GM23338 (cell line): ENCODE data around the gene AIFM2. TPM values are rescaled to one million over a fixed set of nuclear protein-coding genes. Genes with fewer than 3 reads are reported as not detected.

ENCODE experiments used
- ATAC-seq: fragments of 200-7000 bp; cut with Tn5 transposase; 3 replicates; pipeline ENCODE4 v1.9.1; 2020
- DNase-seq: peaks from one replicate; pipeline ENCODE4 v3.0.0-alpha.2; 2015; ENCODE audit warnings: low spot score
- H2AFZ ChIP-seq: fragments of 200-600 bp; sonication (generic); 2 replicates; pipeline ENCODE4 v1.8.0; 2016; ENCODE audit warnings: antibody characterized with exemption, mild to moderate bottlenecking, moderate library complexity
- H3F3A ChIP-seq: fragments of 200-600 bp; sonication (generic); replicated peaks from 2 replicates; pipeline ENCODE4 v1.8.0; 2017; ENCODE audit warnings: antibody characterized with exemption, mixed run types, low read depth
- H3K27ac ChIP-seq: fragments of 200-600 bp; sonication (generic); 2 replicates; pipeline ENCODE4 v1.6.1; 2016; ENCODE audit warnings: low read depth
- H3K27me3 ChIP-seq: fragments of 200-600 bp; sonication (generic); 2 replicates; pipeline ENCODE4 v1.8.0; 2016; ENCODE audit warnings: mild to moderate bottlenecking, mixed run types, moderate library complexity; ENCODE audit not compliant: insufficient read depth
- H3K36me3 ChIP-seq: fragments of 200-600 bp; sonication (generic); 2 replicates; pipeline ENCODE4 v1.8.0; 2016; ENCODE audit warnings: mild to moderate bottlenecking; ENCODE audit not compliant: insufficient read depth
- H3K4me1 ChIP-seq: fragments of 200-600 bp; sonication (generic); 2 replicates; pipeline ENCODE4 v1.8.0; 2016; ENCODE audit warnings: mild to moderate bottlenecking, moderate library complexity; ENCODE audit not compliant: insufficient read depth
- H3K4me2 ChIP-seq: fragments of 200-600 bp; sonication (generic); 2 replicates; pipeline ENCODE4 v1.7.1; 2017; ENCODE audit warnings: mixed run types
- H3K4me3 ChIP-seq: fragments of 200-600 bp; sonication (generic); 2 replicates; pipeline ENCODE4 v1.6.1; 2016; ENCODE audit warnings: mixed run types
- H3K79me2 ChIP-seq: fragments of 200-600 bp; sonication (generic); replicated peaks from 2 replicates; pipeline ENCODE4 v1.8.0; 2017; ENCODE audit warnings: mild to moderate bottlenecking; ENCODE audit not compliant: insufficient read depth
- H3K9me2 ChIP-seq: fragments of 200-600 bp; sonication (generic); 2 replicates; pipeline ENCODE4 v1.8.0; 2017; ENCODE audit not compliant: insufficient read depth
- H4K20me1 ChIP-seq: fragments of 200-600 bp; sonication (generic); replicated peaks from 2 replicates; pipeline ENCODE4 v1.8.0; 2017; ENCODE audit warnings: mild to moderate bottlenecking; ENCODE audit not compliant: insufficient read depth
- H3K27ac Mint-ChIP-seq: 2 replicates; pipeline ENCODE4 v1.8.0; 2020; ENCODE audit warnings: inconsistent platforms, mild to moderate bottlenecking, moderate library complexity, mixed read lengths
- H3K27me3 Mint-ChIP-seq: 3 replicates; pipeline ENCODE4 v1.8.0; 2022; ENCODE audit warnings: low read depth, mild to moderate bottlenecking, moderate library complexity, mixed read lengths, inconsistent platforms; ENCODE audit not compliant: insufficient read depth, poor library complexity
- H3K36me3 Mint-ChIP-seq: 3 replicates; pipeline ENCODE4 v1.8.0; 2021; ENCODE audit warnings: low read depth, mild to moderate bottlenecking, inconsistent platforms, moderate library complexity, mixed read lengths
- H3K4me1 Mint-ChIP-seq: 3 replicates; pipeline ENCODE4 v1.8.0; 2020; ENCODE audit warnings: mild to moderate bottlenecking, inconsistent platforms, mixed read lengths
- H3K4me3 Mint-ChIP-seq: 3 replicates; pipeline ENCODE4 v1.8.0; 2021; ENCODE audit warnings: moderate library complexity, mild to moderate bottlenecking, inconsistent platforms, mixed read lengths
- H3K9me3 Mint-ChIP-seq: 3 replicates; pipeline ENCODE4 v1.8.0; 2020; ENCODE audit warnings: moderate library complexity, mild to moderate bottlenecking, inconsistent platforms, mixed read lengths
- CREB1 ChIP-seq: fragments of 250-450 bp; sonication (Bioruptor Pico); IDR thresholded peaks from 2 replicates; pipeline ENCODE4 v1.5.0; 2020; ENCODE audit warnings: low read depth, mild to moderate bottlenecking, moderate library complexity
- EZH2phosphoT487 ChIP-seq: fragments of 200-600 bp; sonication (generic); IDR thresholded peaks from one replicate; pipeline ENCODE4 v1.8.1; 2018; ENCODE audit warnings: antibody characterized with exemption; ENCODE audit not compliant: unreplicated experiment
- JUNB ChIP-seq: IDR thresholded peaks from one replicate; pipeline ENCODE4 v1.6.1; 2016; ENCODE audit warnings: antibody characterized with exemption; ENCODE audit not compliant: unreplicated experiment
- NANOG ChIP-seq: IDR thresholded peaks from 2 replicates; pipeline ENCODE4 v1.6.1; 2016; ENCODE audit warnings: antibody characterized with exemption, borderline replicate concordance
- STAT1 ChIP-seq: IDR thresholded peaks from one replicate; pipeline ENCODE4 v1.6.1; 2016; ENCODE audit warnings: antibody characterized with exemption; ENCODE audit not compliant: unreplicated experiment
- ZNF114 ChIP-seq: fragments of 250-450 bp; sonication (Bioruptor Pico); IDR thresholded peaks from 2 replicates; pipeline ENCODE4 v1.5.0; 2020; ENCODE audit warnings: mild to moderate bottlenecking, moderate library complexity
- ZNF331 ChIP-seq: fragments of 250-450 bp; sonication (Bioruptor Pico); IDR thresholded peaks from 2 replicates; pipeline ENCODE4 v1.5.0; 2020; ENCODE audit warnings: low read depth, mild to moderate bottlenecking, moderate library complexity
- polyA plus RNA-seq: library from polyadenylated mRNA; unstranded; fragments of >200 nt; fragmentation: Nextera tagmentation; extraction: Ambion mirVana; gene quantifications from 2 replicates; pipeline ENCODE4 v1.2.1, GENCODE V29; 2016
- total RNA-seq: library from RNA; depleted of rRNA; stranded (reverse); fragments of >200 nt; shearing (Covaris generic); gene quantifications from 2 replicates; pipeline ENCODE4 v1.2.3, GENCODE V29; 2014
- TF ChIP-seq, protein P1 (sequence below), 2 experiments: fragments of 200-600 bp in 1 of 2; sonication (generic) in 1 of 2; conservative IDR thresholded peaks; 2 replicates each; pipeline versions ENCODE4 v1.5.1 to v1.6.1; 2016 to 2017; ENCODE audit warnings: antibody characterized with exemption in 2 of 2, low read depth in 2 of 2, mild to moderate bottlenecking in 2 of 2, moderate library complexity in 1 of 2
- TF ChIP-seq, protein P2 (sequence below): IDR thresholded peaks from 2 replicates; pipeline ENCODE4 v1.6.1; 2016; ENCODE audit warnings: antibody characterized with exemption
- TF ChIP-seq, protein P3 (sequence below): fragments of 250-450 bp; sonication (Bioruptor Pico); IDR thresholded peaks from 2 replicates; pipeline ENCODE4 v1.5.0; 2020; ENCODE audit warnings: mild to moderate bottlenecking, moderate library complexity

The AIFM2 gene
- total and polyA plus RNA-seq, 2 experiments from 2014 or later: 3.2 to 3.6 TPM

DNA sequence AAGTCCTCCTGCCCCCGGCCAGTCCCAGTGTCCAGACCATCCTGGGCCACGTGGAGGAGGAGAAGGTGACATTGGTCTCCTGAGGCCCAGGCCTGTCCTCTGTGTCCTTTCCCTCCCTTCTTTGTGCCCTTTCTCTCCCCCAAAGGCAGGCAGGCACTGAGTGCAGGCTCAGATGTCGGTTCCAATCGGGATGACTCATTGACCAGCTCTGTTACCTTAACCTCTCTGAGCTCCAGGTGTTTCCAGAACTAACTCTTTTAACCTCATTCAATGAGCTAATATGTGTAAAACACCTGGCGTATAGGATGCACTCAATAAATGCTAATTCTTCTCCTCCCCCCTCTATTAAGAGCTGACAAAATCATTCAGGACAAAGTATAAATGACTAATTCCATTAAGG, 54.3 kb downstream of the AIFM2 start (continued):
- TF ChIP-seq, protein P1, sequence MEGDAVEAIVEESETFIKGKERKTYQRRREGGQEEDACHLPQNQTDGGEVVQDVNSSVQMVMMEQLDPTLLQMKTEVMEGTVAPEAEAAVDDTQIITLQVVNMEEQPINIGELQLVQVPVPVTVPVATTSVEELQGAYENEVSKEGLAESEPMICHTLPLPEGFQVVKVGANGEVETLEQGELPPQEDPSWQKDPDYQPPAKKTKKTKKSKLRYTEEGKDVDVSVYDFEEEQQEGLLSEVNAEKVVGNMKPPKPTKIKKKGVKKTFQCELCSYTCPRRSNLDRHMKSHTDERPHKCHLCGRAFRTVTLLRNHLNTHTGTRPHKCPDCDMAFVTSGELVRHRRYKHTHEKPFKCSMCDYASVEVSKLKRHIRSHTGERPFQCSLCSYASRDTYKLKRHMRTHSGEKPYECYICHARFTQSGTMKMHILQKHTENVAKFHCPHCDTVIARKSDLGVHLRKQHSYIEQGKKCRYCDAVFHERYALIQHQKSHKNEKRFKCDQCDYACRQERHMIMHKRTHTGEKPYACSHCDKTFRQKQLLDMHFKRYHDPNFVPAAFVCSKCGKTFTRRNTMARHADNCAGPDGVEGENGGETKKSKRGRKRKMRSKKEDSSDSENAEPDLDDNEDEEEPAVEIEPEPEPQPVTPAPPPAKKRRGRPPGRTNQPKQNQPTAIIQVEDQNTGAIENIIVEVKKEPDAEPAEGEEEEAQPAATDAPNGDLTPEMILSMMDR (conservative IDR thresholded peaks at IDR 0.05; ENCODE audit: low read depth in 2 of 2): no peak
- TF ChIP-seq CREB1: no peak
- no peak for TF ChIP-seq STAT1
- TF ChIP-seq, protein P2, sequence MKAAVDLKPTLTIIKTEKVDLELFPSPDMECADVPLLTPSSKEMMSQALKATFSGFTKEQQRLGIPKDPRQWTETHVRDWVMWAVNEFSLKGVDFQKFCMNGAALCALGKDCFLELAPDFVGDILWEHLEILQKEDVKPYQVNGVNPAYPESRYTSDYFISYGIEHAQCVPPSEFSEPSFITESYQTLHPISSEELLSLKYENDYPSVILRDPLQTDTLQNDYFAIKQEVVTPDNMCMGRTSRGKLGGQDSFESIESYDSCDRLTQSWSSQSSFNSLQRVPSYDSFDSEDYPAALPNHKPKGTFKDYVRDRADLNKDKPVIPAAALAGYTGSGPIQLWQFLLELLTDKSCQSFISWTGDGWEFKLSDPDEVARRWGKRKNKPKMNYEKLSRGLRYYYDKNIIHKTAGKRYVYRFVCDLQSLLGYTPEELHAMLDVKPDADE: no peak
- no peak for TF ChIP-seq EZH2phosphoT487

GRCh38 chr10:70074971-70075370, 57.7 kb downstream of the AIFM2 start:
- no peak overlapping the region for H3K4me3 Mint-ChIP-seq
- no peaks in the 10 kb centered on the region for H3K79me2 ChIP-seq
- H3K4me1 ChIP-seq: peaks cover 11% of the 10 kb centered on the region; the same call in 1 of the 2 replicates
- DNase-seq (no peak), ATAC-seq (no peak)
- TF ChIP-seq JUNB: no peak
- TF ChIP-seq ZNF114 (CRISPR knock-in tag): no peak
- TF ChIP-seq, protein P3, sequence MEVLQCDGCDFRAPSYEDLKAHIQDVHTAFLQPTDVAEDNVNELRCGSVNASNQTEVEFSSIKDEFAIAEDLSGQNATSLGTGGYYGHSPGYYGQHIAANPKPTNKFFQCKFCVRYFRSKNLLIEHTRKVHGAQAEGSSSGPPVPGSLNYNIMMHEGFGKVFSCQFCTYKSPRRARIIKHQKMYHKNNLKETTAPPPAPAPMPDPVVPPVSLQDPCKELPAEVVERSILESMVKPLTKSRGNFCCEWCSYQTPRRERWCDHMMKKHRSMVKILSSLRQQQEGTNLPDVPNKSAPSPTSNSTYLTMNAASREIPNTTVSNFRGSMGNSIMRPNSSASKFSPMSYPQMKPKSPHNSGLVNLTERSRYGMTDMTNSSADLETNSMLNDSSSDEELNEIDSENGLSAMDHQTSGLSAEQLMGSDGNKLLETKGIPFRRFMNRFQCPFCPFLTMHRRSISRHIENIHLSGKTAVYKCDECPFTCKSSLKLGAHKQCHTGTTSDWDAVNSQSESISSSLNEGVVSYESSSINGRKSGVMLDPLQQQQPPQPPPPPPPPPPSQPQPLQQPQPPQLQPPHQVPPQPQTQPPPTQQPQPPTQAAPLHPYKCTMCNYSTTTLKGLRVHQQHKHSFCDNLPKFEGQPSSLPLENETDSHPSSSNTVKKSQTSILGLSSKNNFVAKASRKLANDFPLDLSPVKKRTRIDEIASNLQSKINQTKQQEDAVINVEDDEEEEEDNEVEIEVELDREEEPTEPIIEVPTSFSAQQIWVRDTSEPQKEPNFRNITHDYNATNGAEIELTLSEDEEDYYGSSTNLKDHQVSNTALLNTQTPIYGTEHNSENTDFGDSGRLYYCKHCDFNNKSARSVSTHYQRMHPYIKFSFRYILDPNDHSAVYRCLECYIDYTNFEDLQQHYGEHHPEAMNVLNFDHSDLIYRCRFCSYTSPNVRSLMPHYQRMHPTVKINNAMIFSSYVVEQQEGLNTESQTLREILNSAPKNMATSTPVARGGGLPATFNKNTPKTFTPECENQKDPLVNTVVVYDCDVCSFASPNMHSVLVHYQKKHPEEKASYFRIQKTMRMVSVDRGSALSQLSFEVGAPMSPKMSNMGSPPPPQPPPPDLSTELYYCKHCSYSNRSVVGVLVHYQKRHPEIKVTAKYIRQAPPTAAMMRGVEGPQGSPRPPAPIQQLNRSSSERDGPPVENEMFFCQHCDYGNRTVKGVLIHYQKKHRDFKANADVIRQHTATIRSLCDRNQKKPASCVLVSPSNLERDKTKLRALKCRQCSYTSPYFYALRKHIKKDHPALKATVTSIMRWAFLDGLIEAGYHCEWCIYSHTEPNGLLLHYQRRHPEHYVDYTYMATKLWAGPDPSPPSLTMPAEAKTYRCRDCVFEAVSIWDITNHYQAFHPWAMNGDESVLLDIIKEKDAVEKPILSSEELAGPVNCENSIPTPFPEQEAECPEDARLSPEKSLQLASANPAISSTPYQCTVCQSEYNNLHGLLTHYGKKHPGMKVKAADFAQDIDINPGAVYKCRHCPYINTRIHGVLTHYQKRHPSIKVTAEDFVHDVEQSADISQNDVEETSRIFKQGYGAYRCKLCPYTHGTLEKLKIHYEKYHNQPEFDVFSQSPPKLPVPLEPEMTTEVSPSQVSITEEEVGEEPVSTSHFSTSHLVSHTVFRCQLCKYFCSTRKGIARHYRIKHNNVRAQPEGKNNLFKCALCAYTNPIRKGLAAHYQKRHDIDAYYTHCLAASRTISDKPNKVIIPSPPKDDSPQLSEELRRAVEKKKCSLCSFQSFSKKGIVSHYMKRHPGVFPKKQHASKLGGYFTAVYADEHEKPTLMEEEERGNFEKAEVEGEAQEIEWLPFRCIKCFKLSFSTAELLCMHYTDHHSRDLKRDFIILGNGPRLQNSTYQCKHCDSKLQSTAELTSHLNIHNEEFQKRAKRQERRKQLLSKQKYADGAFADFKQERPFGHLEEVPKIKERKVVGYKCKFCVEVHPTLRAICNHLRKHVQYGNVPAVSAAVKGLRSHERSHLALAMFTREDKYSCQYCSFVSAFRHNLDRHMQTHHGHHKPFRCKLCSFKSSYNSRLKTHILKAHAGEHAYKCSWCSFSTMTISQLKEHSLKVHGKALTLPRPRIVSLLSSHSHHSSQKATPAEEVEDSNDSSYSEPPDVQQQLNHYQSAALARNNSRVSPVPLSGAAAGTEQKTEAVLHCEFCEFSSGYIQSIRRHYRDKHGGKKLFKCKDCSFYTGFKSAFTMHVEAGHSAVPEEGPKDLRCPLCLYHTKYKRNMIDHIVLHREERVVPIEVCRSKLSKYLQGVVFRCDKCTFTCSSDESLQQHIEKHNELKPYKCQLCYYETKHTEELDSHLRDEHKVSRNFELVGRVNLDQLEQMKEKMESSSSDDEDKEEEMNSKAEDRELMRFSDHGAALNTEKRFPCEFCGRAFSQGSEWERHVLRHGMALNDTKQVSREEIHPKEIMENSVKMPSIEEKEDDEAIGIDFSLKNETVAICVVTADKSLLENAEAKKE (CRISPR knock-in tag): no peak
- TF ChIP-seq EZH2phosphoT487: no peak
- no peak for TF ChIP-seq NANOG
- TF ChIP-seq, protein P2: no peak
- TF ChIP-seq, protein P1 (conservative IDR thresholded peaks at IDR 0.05; ENCODE audit: low read depth in 2 of 2): no peak
- TF ChIP-seq STAT1: no peak
- no peak for TF ChIP-seq ZNF331 (CRISPR knock-in tag)
- 0 out of 3 replicates have a peak, but pooled peaks cover 4% of the 10 kb centered on the region for H3K36me3 Mint-ChIP-seq
- no peak overlapping the region for H3K4me3 ChIP-seq
- H3K36me3 ChIP-seq: no peaks in the 10 kb centered on the region
- H2AFZ ChIP-seq: no peak overlapping the region
- no peaks in the 10 kb centered on the region for H3K27me3 ChIP-seq
- H3K27ac Mint-ChIP-seq: no peak overlapping the region
- no peaks in the 10 kb centered on the region for H3K9me3 Mint-ChIP-seq
- no peaks in the 10 kb centered on the region for H3F3A ChIP-seq
- no peaks in the 10 kb centered on the region; the same call in 1 of the 2 replicates for H4K20me1 ChIP-seq
- no peaks in the 10 kb centered on the region for H3K27me3 Mint-ChIP-seq
- peaks cover 19% of the 10 kb centered on the region for H3K4me1 Mint-ChIP-seq
- H3K4me2 ChIP-seq: no peak overlapping the region
- H3K27ac ChIP-seq: no peak overlapping the region
- no peaks in the 10 kb centered on the region for H3K9me2 ChIP-seq
